HG02678 (cell line): ENCODE measurements around the gene EPHB4.
"Not testable (repeated sequence)": the region's sequence is repeated elsewhere in the genome, so short reads cannot be mapped to it uniquely, and the experiment has no call there.

Experiments used
- ATAC-seq: cut with Tn5 transposase; IDR thresholded peaks from one replicate; pipeline ENCODE4 v1.9.1; 2021; ENCODE audit warnings: mild to moderate bottlenecking, moderate library complexity; ENCODE audit not compliant: unreplicated experiment

The EPHB4 gene

DNA sequence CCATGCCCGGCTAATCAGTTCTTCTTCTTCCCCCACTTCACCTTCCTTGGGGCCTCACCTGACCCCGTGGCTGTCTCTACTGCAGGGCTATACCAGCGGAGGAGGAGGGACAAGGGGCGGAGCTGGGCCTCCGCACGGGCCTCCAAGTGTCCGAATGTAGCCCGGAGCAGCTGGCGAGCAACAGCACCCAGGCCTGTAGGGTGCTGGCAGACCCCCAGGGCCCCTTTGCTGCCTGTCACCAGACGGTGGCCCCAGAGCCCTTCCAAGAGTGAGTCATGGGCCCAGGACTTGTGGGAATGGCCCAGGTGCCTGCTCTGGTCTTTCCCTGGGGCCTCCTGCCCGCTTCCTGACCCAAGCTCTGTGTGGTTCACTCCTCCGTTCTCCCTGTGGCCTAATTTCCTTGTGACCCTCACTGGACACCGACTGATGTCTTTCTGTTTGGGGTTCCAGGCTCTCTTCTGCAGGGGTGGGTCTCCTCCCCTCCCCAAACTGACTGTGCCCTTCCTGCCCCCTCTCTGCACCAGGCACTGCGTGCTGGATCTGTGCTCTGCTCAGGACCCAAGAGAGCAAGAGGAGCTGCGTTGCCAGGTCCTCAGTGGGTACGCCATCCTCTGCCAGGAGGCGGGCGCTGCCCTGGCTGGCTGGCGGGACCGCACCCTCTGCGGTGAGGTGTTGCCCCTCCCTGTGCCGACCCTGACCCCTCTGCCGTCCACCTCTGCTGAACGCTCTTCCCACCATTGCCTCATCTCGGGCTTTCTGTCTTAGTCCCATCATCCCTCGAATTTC lies 35.2 kb downstream of the EPHB4 start:
- ATAC-seq: no peak

DNA sequence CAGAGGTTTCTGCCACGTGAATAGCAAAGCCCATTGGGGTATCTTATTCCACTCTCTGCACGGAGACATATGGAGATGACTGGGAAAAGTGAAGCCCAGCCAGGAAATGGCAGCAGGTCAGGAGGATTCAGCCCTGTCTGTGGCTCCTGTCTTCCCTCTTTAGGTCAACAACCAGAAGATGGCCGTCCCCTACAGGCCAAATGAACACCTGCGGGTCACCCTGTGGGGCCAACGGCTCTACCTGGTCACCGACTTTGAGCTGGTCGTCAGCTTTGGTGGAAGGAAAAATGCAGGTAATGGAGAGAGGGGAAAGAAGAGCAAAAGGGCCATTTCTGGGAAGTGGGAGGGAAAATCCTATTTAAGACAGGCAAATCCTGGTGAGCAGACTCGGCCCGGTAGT lies 38.3 kb downstream of the EPHB4 start:
- no peak for ATAC-seq

DNA sequence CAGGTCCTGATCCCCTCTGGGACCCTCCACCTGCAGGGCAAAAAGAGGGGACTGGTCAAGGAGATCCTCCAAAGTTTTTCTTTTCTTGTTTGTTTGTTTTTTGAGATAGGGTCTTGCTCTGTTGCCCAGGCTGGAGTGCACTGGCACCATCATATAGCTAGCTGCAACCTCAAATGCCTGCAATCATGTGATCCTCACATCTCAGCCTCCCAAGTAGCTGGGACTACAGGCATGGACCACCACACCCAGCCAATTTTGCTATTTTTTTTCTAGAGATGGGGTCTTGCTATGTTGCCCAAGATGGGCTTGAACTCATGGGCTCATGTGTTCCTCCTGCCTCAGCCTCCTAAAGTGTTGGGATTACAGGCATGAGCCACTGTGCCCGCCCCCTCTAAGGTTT lies 41.0 kb downstream of the EPHB4 start:
- no peak for ATAC-seq

DNA sequence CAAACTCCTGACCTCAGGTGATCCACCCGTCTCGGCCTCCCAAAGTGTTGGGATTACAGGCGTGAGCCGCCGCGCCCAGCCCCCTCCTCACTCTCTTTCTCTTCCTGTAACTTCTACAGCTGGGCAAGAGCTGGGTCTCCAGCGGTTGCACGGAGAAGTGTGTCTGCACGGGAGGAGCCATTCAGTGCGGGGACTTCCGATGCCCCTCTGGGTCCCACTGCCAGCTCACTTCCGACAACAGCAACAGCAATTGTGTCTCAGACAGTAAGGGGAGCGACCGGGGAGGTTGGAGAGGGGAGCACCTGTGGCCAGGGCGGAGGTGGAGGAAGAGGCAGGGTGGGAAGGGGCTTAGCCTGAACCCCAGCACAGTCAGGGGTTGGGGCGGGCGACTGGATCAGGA lies 41.4 kb downstream of the EPHB4 start:
- ATAC-seq: no peak

DNA sequence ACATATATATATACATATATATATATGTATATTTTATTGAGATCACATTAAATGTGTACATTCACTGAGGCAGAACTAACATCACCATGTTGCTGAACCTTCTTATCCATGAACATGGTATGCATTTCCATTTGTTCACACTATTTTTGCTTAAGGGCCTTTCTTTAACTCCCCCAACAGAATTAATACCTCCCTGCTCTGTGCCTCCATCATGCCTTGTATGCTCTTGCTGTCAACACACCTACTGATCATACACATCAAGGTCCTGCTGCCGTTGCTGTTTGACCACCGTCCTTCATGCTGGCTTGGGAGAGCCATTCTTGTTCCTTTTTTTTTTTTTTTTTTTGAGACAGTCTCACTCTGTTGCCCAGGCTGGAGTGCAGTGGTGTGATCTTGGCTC lies 43.5 kb downstream of the EPHB4 start:
- no peak for ATAC-seq

DNA sequence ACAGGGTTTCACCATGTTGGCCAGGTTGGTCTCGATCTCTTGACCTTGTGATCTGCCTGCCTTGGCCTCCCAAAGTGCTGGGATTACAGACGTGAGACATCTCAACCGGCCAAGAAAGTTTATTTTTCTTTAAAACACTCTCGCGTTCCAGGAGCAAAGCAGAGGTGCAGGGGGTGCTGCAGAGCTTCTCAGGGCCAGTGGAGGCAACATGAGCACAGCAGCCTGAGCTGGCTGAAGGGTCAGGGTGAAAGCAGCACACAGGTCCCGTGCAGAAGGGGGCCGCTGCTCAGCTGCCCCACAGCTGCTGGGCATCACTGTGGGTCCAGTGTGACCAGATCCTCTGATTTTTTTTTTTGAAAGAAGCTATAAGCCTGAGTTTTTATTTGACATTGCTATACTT lies 46.1 kb downstream of the EPHB4 start:
- ATAC-seq: no peak

DNA sequence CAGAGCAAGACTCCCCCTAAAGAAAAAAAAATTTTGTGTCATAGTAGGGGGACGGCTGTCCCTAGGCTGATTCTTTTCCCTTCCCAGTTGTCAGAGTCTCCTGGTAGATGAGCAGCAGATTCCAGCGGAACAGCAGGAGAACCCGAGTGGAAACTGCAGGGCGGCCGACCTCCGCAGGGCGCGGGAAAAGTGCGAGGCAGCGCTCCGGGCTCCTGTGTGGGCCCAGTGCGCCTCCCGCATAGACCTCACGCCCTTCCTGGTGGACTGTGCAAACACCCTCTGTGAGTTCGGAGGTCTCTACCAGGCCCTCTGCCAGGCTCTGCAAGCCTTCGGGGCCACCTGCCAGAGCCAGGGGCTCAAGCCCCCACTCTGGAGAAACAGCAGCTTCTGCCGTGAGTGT lies 48.0 kb downstream of the EPHB4 start:
- no peak for ATAC-seq

DNA sequence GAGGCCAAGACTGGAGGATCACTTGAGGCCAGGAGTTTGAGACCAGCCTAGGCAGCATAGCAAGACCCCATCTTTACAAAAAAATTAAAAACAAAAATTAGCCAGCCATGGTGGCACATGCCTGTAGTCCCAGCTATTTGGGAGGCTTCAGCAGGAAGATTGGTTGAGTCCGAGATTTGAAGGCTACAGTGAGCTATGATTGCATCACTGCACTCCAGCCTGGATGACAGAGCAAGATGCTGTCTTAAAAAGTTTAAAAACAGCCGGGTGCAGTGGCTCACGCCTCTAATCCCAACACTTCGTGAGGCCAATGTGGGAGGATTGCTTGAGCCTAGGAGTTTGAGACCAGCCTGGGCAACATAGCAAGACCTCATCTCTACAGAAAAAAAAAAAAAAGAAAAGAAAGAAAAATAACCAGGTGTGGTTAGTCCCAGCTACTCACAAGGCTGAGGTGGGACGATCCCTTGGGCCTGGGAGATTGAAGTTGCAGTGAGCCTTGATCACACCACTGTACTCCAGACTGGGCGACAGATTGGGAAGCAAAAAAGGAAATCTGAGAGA lies 49.2 kb downstream of the EPHB4 start:
- ATAC-seq: no peak

DNA sequence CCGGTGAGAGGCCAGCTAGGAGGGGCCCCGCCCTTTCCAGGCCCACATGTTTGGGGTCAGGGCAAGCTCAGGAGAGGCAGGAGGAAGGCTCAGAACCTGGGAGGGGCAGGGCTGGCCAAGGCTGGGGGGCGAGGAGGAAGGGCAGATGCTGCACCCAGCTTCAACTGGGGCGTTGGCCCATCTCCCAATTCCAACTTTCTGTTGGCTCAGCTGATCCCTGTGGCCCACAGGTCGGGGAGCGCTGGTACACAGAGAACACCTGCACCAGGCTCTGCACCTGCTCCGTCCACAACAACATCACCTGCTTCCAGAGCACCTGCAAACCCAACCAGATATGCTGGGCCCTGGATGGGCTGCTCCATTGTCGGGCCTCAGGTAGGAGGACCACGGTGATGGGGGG lies 53.8 kb downstream of the EPHB4 start:
- ATAC-seq: no peak

DNA sequence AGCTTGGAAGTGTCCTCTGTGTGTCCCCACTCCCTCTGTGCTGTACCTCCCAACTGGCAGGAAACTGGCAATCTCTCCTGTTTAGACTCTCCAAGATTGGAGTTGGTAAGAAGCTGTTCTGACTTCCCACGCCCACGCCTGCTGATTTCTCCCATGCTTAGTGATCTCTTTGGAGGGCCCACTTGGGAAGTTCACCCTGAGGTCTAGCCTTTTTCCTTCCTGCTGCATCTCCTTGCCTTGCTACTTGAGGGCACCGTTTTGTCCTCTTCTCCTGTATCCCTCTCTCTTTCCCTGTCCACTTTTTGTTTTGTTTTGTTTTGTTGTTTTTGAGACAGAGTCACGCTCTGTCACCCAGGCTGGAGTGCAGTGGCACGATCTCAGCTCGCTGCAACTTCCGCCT lies 58.5 kb downstream of the EPHB4 start:
- no peak for ATAC-seq

DNA sequence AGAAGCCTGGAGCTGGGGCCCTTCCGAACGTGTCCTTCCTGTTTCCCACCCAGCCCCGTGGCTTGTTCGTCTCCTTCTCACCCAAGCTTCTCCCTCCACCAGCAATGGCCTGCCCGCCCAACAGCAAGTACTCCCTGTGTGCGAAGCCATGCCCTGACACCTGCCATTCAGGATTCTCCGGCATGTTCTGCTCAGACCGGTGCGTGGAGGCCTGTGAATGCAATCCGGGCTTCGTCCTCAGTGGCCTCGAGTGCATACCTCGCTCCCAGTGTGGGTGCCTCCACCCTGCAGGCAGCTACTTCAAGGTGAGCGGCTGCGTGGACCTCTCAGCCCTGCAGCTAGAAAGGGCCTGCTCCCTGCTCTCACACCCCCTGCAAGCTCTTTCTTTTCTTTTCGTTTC lies 62.1 kb downstream of the EPHB4 start:
- no peak for ATAC-seq

DNA sequence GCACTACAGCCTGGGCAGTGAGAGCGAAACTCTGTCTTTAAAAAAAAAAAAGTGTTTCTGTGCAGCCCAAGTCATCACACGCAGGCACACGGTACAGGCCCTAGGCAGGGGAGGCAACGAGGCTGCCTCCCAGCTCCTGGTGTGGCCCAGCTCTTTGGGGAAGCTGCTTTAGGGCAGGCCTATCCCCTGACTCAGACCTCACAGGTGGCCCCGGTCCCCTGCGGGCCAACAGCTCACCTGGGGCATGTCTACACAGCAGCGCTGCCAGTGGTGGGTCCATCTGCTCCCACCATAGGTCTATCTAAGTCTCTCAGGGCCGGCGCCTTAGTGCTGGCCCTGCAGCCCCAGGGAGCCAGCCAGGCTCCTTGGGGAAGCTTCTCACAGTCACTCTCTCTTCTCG lies 62.5 kb downstream of the EPHB4 start:
- no peak for ATAC-seq

DNA sequence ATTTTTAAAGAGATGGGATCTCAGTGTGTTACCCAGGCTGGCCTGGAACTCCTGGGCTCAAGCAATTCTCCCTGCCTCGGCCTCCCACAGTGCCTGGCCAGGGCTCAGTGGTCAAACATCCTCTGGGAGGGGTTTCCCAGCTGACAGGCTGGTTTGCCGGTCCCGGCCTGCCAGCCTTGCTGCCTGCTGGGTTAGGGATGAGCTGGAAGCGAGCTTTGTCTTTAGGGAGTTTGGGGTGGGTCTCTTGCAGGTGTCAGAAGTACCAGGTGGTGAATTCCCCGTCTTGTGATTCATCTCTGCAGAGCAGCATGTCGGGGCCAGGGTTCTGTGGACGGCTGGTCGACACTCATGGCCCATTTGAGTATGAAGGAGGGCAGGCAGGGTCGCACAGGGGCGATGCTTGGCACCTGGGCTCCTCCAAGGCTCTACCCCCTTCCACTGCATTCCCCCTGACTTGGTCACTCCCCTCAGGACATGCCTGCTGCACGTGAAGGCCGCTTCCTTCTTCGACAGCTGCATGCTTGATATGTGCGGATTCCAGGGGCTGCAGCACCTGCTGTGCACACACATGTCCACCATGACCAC lies 63.7 kb downstream of the EPHB4 start:
- ATAC-seq: no peak

DNA sequence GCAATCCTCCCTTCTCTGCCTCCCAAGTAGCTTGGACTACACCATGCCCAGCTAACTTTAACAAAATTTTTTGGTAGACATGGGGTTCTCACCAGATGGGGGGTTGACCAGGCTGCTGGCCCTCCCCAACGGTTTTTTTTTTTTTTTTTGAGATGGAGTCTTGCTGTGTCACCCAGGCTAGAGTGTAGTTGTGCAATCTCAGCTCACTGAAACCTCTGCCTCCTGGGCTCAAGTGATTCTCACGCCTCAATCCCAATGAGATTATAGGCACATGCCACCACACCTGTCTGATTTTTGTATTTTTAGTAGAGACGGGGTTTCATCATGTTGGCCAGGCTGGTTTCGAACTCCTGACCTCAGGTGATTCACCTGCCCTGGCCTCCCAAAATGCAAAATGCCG lies 64.5 kb downstream of the EPHB4 start:
- ATAC-seq: not testable (repeated sequence)

DNA sequence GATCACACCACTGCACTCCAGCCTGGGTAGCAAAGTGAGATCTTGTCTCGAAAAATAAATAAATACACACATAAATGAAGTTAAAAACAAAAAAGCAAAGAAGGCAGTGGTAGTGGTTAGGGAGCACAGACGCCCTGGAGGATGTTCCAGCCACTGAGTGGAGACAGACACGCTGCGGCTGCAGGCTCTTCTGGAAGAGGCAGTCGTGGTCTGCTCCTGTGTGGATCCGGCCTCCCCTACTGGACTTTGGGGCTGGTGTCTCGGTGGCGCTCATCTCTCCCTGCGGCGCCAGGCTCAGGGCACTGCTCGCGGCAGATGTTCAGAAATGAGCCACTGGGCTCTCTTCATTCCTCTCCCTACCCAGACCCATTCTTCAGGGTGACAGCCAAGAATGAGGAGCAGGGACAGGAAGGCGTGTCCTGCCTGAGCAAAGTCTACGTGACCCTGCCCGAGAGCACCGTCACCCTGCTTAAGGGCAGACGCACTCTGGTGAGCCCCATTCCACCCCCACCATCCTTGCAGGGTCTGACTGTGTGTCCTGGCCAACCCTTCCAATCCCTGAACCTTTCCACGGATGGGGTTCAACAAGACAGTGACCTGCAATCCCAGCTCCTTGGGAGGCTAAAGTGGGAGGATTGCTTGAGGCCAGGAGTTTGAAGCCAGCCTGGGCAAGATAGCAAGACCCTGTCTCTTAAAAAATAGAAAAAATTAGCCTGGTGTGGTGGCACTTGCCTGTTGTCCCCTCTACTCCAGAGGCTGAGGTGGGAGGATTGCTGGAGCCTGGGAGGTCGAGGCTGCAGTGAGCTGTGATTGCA lies 67.8 kb downstream of the EPHB4 start:
- no peak for ATAC-seq

DNA sequence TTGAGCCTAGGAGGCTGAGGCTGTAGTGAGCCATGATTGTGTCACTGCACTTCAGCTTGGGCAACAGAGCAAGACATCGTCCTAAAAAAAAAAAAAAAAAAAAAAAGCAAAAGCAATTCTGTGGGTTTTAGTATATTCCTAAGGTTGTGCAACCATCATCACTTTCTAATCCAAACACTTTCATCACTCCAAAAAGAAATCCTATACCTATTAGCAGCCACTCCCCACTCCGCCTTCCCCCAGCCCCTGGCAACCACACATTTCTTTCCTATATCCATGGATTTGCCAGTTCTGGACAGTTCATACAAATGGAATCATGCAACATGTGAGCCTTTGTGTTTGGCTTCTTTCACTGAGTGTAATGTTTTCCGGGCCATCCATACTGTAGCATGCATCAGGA lies 73.6 kb downstream of the EPHB4 start:
- ATAC-seq: no peak

DNA sequence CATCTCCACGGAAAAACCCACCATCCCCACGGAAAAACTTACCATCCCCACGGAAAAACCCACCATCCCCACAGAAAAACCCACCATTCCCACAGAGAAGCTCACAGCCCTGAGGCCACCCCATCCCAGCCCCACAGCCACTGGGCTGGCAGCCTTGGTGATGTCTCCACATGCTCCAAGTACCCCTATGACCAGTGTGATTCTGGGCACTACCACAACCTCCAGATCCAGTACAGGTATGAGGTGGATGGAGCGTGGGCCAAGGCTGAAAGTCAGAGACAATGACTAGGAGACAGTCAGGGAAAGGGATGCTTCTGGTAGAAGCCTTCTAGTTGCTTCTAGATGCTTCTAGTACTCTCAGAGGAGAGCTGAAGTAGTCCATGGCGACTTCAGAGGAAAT lies 74.3 kb downstream of the EPHB4 start:
- ATAC-seq: no peak
